Stimulated activated CD4-positive, alpha-beta T cell treated with anti-CD3 and anti-CD28 coated beads, TNF-alpha, amount 100 ng/mL, for 24 hours (primary cell): ENCODE data around the gene RTN4.

Experiments
- DNase-seq, 3 experiments: peaks; one replicate each; pipeline ENCODE4 v3.0.0-alpha.2; 2020; ENCODE audit warnings: low read depth in 3 of 3

RTN4 gene

DNA sequence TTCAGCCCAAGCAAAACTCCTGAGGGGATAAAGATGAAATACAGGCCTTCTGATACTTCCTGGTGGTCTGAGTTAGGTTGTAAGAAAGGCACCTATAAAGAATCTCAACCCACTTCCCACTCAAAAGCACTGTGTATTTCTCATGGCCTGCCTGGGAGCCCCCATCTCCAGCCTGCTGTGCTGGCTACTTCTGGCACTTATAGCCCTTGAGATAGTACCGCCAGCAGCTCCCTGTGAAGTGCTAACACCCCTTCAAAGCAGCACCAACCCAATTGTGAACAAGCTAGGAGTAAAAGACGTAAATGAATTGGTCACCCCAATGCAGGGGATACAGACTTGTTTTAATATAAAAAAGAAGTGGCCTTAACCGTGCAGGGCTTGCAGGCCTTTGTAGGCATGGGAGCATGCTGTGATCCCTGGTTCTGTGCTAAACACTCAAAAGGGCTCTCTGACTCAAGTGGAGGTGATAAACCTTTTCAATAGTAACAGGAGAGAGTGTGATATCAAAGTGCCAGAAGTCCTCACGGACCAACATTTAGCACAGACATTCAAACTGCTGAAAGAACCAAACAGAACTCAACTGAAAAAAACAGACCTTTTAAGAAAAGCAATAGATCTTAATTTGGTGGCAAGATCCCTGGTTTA lies 80.8 kb downstream of the RTN4 start:
- no peak for DNase-seq

DNA sequence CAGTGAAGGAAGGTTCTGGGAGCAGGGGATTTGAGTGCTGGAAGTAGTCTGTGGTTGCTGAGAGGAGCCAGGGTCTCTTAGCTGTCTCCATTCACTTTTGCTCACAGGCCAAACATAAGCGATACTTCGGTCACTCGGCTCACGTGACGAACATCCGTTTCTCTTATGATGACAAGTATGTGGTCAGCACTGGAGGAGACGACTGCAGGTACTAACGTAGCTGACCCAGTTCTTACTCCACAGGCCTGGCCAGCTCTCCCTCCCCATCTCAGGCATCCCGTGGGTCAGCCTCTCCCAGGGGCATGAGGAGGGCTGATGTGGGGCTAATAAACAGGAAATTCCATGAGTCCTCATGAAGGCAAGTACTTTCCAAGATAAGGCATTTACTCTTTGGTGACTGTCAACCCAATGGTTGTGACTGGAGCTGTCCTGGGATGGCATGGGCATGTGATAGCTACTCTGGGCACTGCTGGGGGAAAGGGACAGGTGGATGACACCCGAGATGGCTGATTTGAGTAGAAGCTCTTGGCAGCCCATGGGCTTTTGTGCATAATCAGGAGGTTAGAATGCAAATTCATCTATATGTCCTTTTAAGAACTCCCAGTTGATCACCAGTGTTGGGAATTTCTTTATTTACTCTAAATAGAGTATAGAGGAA lies 81.6 kb downstream of the RTN4 start:
- no peak for DNase-seq

DNA sequence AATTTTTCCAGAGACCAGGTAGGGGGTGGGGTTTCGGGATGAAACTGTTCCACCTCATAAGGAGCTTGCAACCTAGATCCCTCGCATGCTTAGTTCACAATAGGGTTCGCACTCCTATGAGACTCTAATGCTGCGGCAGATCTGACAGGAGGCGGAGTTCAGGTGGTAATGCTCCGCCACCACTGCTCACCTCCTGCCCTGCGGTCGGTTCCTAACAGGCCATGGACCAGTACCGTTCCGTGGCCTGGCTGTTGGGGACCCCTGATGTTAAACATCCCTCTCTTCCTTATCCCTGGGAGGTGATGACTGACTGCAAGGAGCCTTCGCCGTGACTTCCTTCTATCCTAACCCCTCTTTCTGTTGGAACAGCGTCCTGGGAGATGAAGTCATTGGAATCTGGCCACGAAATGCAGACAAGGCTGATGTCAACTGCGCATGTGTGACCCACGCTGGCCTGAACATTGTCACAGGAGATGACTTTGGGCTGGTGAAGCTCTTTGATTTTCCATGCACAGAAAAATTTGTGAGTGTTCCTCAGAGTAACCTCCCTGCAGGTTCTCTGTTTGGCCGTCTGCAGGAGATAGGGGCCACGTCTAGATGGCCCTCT lies 82.4 kb downstream of the RTN4 start:
- DNase-seq = no peak

DNA sequence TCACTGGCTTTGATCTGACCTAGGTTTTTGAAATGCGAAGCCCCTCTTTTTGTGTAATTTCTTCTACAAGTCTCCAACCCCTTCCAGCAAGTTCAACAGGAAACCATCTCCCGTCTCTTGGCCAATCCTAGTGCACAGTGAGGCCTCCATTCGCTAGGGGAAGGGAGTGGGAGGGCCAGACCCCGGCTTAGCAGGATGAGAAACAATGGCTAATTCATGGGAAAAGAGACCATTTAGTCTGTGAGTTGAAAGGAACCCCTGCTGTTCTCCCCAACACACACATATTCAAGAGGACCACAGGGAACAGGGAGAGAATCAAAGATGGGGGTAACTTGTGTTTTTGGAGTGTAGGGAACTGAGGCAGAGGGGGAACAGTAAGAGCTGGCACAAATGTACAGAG lies 83.0 kb downstream of the RTN4 start:
- DNase-seq = no peak

DNA sequence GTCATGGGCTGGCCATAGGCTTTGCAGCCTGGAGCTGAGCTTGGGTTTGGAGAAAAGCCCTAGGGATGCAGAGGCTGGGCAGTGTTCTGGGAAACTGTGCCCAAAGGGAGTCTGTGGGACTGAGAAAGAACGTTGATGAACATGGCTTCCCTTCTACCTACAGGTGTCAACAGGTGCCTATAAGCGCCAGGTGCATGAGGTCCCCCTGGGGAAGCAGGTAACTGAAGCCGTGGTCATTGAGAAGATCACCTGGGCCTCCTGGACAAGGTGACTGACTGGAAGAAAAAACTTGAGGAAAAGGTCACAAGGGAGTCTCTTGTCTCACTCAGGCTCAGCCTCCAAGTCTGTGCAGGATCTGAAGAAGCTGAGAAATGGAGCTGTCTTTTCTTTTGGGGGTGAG lies 83.4 kb downstream of the RTN4 start:
- no peak for DNase-seq

DNA sequence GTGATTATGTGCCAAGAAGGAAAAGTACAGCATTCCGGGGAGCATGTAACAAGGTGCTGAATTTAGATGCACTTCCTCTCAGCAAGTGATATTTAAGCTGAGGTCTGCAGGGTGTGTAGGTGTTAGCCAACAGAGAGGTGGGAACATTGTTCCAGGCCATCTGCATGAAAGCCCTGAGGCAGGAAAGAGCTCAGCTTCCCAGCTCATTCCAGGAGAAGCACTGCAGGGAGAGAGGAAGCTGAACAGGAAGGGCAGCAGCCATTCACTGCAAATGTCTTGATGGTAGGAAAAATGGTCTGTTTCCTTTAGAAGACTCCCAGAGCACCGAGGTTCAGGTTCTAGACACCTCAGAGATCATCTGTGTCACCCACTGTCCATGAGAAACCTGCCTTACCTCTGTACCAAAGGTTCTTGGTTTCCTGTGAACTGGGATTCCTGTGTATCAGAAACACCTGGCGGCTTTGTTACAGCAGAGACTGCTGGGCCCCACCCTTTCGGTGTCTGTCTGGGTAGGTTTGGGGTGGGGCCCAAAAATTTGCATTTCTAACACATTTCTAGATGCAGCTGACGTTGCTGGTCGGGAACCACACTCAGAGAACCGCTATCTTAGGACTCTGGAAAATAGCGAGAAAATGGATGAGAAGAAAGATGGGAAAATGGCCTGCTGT lies 84.0 kb downstream of the RTN4 start:
- DNase-seq = no peak

DNA sequence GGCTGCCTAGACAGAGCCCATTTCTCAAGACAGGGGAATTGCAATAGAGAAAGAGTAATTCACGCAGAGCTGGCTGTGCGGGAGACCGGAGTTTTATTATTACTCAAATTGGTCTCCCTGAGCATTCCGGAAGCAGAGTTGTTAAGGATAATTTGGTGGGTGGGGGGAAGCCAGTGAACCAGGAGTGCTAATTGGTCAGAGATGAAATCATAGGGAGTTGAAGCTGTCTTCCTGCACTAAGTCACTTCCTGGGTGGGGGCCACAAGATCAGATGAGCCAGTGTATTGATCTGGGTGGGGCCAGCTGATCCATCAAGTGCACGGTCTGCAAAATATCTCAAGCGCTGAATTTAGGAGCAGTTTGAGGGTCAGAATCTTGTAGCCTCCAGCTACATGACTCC lies 84.8 kb downstream of the RTN4 start:
- no peak for DNase-seq

DNA sequence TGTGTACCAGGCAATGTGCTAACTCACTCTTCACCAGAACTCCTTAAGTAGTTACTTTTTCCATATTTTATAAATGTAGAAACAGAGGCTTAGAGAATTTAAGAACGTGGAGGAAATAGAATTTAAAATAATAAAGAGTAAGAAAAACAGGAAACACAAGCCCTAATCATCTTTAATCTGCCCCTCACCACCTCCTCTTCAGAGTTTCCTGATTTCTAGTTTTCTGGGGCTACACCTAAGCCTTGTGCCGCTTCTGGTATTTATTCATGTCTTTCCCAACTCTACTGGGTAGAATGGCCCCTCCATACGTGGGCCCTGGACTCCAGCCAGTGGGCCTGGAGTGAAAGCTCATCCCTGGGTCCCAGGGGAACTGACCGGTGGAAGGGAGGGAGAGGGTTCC lies 85.4 kb downstream of the RTN4 start:
- no peak for DNase-seq

DNA sequence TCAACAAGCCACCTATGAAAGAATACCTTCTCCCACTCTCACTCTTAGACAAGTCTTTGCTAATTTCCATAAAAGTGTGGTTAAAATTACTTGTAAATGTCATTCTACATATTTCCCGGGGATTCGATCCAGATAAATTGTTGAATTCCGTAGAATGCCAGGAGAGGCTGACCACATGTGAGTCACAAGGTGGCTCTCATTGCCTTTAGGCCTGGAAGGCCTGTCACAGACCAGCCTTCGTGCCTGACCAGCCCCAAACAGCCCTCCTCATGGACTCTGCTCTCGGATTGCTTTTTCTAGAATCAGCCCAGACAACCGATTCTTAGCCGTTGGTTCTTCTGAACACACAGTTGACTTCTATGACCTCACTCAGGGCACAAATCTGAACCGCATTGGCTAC lies 86.0 kb downstream of the RTN4 start:
- DNase-seq = no peak

DNA sequence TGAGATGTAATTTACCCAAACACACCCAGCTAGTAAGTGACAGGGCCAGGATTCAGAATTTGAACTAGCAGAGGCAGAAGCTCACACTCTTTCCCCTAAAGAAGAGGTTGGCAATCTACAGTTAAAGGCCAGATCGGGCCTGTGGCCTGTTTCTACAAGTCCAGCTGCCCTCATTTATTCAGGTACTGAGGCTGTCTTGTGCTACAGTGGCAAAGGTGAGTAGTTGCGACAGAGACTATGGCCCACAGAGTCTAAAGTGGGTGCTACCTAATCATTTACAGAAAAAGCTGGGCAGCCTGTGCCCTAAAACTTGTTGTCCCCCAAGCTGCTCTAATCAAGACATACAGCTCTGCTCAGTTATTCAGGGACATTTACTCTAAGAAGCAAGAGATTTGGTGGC lies 86.8 kb downstream of the RTN4 start:
- DNase-seq = no peak

DNA sequence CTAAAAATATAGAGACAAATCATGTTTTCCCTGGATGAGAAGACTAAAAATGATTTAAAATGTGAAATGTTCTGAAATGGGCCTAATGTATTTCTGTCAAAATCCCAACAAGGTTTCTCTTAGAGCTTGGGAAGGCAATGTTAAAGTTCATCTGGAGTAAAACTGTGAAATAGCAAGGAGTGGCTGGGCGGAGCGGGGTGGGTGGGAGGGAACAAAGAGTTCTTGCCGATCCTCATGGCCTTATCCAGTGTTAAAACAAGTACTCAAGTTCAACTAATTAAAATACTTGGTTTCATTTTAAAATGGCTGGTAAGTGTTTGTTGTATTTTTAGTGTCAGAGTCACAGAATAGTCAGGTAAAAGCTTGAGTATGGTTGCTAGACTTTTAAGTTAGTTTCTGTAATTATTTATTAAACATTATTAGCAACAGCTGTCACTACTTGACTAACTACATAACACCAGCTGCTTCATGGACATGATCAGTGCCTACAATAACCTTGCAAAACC lies 87.3 kb downstream of the RTN4 start:
- DNase-seq = no peak

DNA sequence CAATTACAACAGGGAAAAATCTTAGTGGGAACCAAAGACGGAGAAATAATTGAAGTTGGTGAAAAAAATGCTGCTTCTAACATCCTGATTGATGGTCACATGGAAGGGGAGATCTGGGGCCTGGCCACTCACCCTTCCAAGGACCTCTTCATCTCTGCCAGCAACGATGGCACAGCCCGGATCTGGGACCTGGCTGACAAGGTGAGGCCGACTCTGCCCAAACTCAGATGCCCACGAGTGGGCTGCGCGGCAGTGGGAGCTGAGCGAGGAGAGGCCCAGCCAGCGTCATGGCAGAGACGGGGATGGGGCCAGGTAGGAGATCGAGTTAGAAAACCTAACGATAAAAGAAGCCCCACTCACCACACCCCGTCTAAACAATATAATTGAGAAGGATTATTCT lies 87.7 kb downstream of the RTN4 start:
- DNase-seq = no peak

DNA sequence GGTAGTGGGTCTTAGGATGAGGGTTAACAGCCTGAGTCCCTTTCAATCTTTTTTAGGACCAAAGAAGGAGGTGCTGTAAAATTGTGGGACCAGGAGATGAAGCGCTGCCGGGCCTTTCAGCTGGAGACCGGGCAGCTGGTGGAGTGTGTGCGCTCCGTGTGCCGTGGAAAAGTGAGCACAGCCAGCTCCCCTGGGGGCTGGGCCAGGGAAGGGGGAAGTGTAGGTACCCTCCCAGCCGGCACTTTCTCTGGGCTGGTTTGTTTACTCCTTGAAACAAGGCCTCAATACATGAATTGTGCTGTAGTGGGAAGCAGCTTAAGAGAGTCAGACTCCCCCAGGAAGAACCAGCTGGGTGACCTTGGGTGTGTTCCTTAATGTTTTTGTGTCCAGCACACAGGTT lies 90.1 kb downstream of the RTN4 start:
- no peak for DNase-seq

DNA sequence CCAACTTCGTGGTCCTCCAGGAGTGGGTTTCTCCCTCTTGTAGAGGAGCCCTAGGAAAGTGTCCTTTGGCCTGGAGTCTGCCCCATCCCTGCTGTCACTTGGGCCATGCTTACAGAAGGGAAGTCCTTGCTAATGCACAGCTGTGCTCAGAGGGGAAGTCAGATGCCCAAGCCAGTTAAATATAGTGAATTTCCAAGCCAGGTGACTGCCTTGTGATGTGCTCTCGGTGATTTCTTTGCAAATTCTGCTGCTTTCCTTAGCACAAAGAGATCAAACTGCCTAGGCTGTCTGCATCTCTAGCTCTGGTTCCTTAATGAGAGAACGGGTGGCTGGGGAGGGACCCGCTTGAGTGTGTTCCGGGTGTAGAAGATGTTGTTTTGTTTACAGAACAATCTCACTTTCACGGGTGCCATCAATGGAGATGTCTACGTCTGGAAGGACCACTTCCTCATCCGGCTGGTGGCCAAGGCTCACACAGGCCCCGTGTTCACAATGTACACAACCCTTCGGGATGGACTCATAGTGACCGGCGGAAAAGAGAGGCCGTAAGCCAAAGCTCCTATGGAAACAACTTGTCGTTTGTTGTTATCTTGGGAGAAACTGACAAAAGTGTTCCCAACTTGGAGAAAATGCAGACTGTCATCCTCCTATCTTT lies 91.4 kb downstream of the RTN4 start:
- DNase-seq = no peak

DNA sequence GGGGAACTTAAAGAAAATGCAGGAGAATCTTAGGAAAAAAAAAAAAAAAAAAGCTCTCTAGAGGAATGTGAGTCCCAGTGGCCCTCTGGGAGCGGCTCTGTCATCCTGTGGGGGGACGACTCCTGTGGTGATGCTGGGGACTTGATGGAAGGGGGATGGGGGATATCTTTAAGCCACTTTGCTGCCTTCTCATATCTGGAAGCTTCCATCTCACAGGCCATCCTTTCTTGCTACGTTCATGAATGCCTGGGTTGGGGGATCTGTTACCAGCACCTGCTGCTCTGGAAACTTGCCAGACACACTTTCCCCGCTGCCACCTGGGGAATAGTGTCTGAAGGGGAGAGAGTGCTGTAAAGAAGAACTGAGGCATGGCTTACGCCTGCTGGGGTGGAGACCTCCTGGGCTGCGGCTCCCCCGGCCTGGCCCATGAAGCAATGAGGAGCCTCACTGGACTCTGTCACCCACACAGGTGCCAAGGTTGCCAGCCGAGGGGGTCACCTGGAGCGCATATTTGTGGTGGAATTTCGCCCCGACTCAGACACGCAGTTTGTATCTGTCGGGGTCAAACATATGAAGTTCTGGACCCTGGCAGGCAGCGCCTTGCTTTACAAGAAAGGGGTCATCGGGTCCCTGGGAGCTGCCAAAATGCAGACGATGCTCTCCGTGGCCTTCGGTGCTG lies 92.8 kb downstream of the RTN4 start:
- no peak for DNase-seq

DNA sequence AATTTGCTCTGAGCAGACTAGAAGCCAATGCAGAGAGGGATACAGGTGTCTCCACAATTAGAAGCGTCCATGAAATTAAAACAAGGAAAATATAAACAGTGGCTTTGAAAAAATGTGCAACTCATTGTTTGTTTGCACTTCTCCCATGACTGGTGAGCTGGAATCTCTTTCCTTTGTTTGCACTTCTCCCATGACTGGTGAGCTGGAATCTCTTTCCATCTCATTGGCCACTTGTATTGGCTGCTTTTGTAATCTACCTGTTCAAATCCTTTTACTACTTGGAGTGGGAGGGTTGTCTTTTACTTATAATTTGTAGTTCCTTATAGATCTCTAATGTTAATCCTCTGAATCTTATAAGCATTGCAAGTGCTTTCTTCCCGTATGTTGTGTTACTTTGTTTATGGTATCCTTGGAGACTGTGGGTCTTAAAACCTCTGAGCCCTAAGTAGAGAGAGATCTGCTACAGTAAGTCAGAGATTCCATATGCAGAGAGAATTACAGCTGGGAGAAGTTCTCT lies 94.1 kb downstream of the RTN4 start:
- DNase-seq = no peak

DNA sequence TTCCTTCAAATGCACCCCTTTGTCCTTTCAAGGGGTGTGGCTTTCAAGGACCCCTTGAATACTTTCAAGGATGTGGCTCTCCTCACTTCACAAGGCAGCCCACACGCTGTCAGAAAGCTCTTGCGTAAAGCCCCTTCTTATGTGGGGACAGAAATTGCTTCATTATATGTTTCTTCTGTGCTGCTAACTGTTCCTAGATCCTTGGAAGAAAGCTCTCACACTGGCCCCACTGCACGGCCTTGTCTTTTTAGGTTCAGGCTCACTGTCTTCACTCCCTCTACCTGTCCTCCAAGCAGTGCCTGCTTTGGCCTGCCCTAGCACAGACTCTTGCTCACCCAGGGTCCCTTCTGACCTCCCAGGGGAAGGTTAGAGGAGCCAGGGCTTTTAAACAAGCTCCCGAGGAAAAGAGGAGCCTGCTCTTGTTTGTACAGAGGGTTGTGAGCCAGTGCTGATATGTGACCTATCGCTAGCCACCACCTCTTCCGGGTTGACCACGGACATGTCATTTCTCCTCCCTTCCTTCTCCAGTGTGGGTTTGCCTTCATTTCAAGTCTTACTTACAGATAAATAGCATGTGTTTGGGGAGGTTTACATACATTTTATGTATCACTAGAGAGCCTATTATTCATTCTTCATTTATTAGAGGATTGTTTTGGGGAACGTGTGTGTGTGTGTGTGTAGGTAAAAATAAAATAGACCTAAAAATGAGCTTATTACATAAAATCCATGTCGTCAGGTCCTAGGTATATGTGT lies 94.7 kb downstream of the RTN4 start:
- DNase-seq = no peak

DNA sequence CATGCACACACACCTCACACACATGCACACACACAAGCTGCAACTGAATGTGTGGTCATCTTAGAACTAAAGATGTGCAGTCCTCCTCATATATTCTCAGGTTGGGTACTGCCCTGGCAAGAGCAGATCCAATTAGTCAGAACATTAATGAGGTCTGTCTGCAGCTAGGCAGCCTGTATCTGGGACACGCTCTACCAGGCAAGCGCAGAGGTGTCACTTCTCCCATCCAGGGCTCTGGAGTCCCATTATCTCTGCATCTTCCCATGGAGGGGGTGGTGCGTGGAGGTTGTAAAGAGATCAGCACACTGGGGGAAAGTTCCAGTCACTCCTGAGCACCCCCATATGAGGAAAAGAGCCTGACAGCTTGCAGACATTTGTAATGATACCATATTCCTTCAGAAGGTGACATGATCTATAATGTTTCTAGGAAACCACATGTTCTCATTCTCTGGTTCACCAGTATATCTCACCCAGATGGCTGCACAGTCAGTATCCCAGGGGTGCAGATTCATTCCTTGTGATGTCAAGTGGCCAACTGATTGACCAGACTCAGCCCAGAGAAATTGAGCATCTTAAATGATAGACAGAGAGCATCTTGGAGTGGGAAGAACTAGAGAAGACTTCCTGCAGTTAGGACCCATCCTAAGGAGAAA lies 95.4 kb downstream of the RTN4 start:
- no peak for DNase-seq

DNA sequence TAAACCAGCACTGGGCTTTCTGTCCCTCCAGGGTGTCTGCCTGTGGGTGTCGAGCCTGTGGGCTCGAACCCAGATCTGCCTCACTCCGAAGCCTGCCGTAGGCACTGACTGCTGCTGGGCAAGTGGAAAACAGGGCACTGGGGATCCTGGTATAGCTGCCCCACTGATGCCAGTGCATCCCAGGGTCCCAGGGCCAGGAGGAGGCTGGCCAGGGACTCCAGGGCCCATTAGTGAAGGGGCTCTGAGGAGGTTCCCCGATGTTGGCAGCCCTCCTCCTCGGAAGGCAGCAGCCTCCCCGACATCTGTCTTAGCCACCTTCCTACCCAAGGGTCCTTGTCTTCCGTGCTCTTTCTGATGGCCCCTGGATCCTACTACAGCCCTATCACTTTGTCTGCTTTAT lies 96.1 kb downstream of the RTN4 start:
- no peak for DNase-seq

DNA sequence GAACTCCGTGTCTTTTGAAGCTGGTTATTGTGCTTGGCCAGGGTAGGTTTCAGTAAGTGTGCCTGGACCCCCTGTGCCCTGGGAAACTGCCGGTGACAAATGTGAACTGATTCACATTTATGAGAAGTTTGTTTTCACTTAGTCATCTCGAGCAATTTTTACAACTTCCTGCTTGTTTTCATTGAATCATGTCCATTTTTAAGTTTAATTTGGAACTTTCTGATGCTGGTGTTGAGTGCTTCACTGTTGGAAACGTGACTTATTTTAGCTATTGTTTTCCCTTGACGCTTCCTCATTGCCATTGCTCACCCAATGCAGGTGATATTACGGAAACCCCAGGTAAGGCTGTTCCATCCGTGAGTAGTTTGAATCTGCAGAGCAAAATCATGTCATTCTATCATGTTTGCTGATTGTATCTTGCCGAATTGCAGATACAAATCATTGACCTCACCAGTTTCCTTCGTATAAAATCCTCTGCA lies 97.2 kb downstream of the RTN4 start:
- DNase-seq = no peak
